ENCODE results near the gene NBAS. TPM values are rescaled to one million over a fixed set of nuclear protein-coding genes. Genes with fewer than 3 reads are reported as not detected.
"Not testable (repeated sequence)": the region's sequence is repeated elsewhere in the genome, so short reads cannot be mapped to it uniquely, and the experiment has no call there.

Gene NBAS
- polyA plus RNA-seq, 1 donor, result 35.5 TPM

GRCh38 chr2:15520346-15520745 lies 40.8 kb downstream of the NBAS start:
- DNase-seq, result no peak

DNA sequence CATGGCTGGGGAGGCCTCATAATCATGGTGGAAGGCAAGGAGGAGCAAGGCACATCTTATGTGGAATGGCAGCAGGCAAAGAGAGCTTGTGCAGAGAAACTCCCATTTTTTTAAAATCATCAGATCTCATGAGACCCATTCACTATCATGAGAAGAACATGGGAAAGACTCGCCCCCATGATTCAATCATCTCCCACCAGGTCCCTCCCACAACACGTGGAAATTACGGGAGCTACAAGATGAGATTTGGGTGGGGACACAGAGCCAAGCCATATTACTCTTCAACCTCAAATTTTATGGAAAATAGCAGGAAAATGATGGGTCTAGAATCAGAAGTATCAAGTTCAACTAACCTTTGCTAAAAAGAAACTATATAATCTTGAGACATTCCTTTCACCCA lies 42.4 kb downstream of the NBAS start:
- DNase-seq, result not testable (repeated sequence)

GRCh38 chr2:15517793-15518192 lies 43.3 kb downstream of the NBAS start:
- DNase-seq, result no peak

DNA sequence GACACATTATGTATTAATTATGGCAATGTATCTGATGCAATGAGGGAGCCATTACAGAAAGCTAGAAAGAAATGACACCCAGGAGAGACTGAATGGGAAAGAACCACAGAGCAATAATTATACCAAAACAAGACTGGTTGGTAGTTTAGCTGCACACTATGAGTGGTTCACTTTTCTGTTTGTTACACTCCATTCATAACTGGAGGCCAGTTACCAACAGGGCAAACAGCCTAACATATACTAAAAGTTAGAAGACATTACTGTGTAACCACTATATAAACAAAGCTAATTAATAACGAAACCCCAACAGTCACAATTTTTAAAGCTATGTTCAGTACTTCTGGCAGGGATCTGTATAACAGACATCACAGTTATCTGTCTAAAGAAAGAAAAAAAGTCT lies 49.4 kb downstream of the NBAS start:
- no peak for DNase-seq

GRCh38 chr2:15510552-15510951 lies 50.6 kb downstream of the NBAS start:
- DNase-seq, result no peak

GRCh38 chr2:15510131-15510530 lies 51.0 kb downstream of the NBAS start:
- DNase-seq, result no peak

GRCh38 chr2:15507697-15508096 lies 53.4 kb downstream of the NBAS start:
- DNase-seq, result no peak

- DNase-seq, result no peak
Measured at GRCh38 chr2:15507061-15507460, 54.1 kb downstream of the NBAS start.

DNA sequence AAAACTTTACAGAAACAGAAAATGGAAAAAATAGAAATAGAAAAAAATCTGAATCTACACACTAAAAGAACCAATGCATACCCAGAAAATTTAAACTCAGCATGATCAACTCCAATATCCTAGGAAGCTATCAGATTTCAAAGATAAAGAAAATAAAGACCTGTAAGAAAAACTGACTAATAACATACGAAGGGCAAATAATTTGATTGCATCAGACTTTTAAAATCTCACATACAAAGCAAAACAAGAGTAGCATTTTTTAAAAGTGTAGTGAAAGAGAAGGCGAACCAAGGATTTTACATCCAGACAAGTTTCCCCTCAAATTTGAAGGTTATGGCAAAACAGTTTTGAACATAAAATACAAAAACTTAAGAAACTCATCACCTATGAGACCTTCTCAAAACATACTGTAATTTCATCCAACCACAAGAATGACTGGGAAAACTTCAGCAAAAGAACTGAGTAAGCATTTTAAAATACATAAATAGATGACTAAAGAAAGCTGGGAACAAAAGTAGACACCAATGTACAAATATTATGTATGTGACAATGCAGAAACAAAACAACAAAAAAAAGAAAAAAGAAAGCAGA lies 54.8 kb downstream of the NBAS start:
- DNase-seq, result no peak

GRCh38 chr2:15504882-15505663 lies 56.1 kb downstream of the NBAS start:
- no peak for DNase-seq

DNA sequence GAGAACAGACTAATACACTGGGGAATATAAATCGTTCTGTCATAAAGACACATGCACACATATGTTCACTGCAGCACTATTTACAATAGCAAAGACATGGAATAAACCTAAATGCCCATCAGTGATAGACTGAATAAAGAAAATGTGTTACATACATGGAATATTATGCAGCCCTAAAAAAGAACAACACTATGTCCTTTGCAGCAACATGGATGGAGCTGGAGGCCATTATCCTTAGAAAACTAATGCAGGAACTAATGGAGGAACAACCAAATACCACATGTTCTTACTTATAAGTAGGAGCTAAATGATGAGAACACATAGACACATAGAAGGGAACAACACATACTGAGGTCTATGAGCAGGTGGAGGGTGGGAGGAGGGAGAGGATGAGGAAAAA lies 61.9 kb downstream of the NBAS start:
- not testable (repeated sequence) for DNase-seq

DNA sequence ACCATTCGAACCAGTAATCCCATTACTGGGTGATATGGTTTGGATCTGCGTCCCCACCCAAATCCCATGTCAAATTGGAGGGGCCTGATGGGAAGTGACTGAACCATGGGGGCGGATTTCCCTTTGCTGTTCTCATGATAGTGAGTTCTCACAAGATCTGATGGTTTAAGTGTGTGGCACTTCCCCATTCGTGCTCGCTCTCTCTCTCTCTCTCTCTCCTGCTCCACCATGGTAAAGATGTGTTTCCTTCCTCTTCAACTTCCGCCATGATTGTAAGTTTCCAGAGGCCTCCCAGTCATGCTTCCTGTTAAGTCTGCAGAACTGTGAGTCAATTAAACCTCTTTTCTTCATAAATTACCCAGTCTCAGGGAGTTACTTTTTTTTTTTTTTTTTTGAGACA lies 62.6 kb downstream of the NBAS start:
- no peak for DNase-seq

- DNase-seq, result no peak
Measured at GRCh38 chr2:15494877-15495276, 66.3 kb downstream of the NBAS start.

DNA sequence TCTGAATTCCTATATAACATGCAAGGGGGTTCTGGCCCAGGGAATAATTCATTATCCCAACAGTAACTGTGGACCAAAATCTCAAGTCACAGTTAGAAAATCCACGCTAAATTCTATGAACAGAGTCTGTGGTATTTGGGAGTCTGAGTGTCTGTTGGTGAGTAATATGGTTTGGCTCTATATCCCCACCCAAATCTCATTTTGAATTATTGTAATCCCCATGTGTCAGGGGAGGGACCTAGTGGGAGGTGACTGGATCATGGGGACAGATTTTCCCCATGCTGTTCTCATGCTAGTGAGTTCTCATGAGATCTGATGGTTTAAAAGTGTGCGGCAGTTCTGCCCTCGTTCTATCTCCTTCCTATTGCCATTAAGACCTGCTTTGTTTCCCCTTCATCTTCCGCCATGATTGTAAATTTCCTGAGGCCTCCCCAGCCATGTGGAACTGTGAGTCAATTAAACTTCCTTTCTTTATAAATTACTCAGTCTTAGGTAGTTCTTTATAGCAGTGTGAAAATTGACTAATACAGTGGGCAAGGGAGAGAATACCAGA lies 68.3 kb downstream of the NBAS start:
- DNase-seq, result no peak

GRCh38 chr2:15486770-15487169 lies 74.4 kb downstream of the NBAS start:
- no peak for DNase-seq

DNA sequence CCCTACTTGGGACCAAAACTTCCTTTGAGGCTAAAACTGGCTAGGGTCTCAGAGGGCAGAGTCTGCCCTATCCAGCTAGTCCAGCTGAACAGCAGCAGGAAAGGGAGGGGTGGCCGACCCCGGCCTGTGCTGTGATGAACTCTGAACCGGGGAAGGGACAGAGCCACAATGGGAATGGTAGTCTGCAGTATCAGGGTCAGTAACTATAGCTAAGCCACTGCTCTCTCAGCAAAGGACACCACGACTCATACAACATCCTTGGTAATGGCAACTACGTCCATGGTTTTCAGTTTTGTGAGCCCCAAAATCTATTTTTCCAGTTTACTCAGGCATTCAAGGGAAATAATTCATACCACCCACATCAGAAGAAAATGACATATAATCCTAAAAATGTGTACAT lies 75.2 kb downstream of the NBAS start:
- DNase-seq, result no peak

GRCh38 chr2:15481000-15481399 lies 80.1 kb downstream of the NBAS start:
- no peak for DNase-seq

GRCh38 chr2:15480552-15480951 lies 80.6 kb downstream of the NBAS start:
- DNase-seq, result no peak

DNA sequence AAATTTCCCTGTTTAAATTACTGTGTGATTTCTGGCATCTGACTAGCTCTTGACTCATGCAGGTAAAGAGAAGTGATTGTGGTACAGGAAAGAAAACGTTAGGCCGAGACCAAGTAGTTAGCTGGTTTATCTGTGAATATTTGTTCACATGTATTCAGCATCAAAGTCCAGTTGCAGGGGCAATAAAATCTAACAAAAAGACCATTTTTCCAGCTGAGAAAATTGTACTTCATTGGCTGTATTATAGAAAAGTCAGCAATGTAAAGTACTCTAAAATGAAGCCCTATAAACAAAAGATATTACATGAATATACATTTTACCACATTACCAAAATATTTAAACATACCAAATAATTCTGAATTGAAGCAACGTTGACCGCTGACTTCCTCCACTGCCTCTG lies 88.3 kb downstream of the NBAS start:
- no peak for DNase-seq

GRCh38 chr2:15472133-15472532 lies 89.0 kb downstream of the NBAS start:
- no peak for DNase-seq

DNA sequence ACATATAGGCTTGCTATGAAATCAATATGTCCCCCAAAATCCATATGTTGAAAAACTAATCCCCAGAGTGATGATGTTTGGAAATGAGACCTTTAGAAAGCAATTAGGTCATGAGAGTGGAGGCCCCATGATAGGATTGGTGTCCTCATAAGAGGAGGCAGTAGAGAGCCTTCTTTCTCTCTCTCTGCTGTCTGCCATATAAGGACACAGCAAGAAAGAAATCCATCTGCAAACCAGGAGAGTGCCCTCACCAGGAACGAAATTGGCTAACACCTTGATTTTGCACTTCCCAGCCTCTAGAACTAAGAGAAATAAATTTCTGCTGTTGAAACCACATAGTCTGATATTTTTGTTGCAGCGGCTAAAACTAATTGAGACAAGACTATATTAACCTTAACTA lies 89.5 kb downstream of the NBAS start:
- DNase-seq, result no peak

GRCh38 chr2:15460112-15460620 lies 101.0 kb downstream of the NBAS start:
- no peak for DNase-seq

DNA sequence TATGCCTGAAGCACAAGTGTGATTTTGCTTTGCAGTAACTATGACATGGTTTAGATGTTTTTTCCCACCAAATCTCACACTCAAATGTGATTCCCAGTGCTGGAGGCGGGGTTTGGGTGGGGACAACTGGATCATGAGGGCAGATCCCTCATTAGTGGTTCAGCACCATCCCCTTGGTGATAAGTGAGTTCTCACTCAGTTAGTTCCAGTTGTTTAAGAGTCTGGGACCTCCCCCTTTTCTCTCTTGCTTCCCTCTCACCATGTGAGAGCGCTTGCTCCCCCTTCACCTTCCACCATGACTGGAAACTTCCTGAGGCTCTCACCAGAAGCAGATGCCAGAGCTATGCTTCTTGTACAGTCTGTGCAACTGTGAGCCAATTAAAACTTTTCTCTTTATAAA lies 102.9 kb downstream of the NBAS start:
- no peak for DNase-seq

- no peak for DNase-seq
Measured at GRCh38 chr2:15457868-15458267, 103.3 kb downstream of the NBAS start.

Measured in hindlimb muscle (tissue), 1 donor.